Measurements from ENCODE around the gene FMNL2.

DNA sequence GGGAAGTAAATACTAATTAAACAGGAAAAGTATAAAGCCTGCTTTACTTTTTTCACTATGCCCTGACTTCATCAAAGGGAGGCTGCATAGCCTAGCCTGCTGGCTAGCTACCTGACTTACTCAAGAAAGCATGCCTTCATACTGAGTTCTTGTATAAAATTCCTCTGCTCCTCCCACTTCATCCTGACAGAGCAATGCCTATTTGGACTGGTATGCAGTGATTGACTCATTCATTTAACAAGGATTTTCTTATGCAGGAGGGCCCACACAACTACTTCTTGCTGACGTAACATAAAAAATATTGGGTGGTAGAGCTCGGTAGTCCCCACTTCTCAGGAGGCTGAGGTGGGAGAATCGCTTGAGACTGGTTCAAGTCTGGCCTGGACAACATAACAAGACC, 311.8 kb downstream of the FMNL2 start:
- TF ChIP-seq TCF7L2 (IDR thresholded peaks at IDR 0.05; ENCODE audit: borderline replicate concordance, extremely low read depth, insufficient read depth, insufficient read length) (no peak), EZH2phosphoT487 (IDR thresholded peaks at IDR 0.05; ENCODE audit: borderline replicate concordance) (no peak), JUND (IDR thresholded peaks at IDR 0.05) (no peak), ZFX (IDR thresholded peaks at IDR 0.05) (no peak), POLR2AphosphoS5 (IDR thresholded peaks at IDR 0.05; ENCODE audit: low read depth, low read length) (no peak), RAD21 (IDR thresholded peaks at IDR 0.05; ENCODE audit: low read depth) (no peak), POLR2A (IDR thresholded peaks at IDR 0.05; ENCODE audit: borderline replicate concordance, extremely low read depth, insufficient read depth, insufficient read length) (no peak), SRF (IDR thresholded peaks at IDR 0.05; ENCODE audit: low read depth) (no peak), EZH2 (IDR thresholded peaks at IDR 0.05) (no peak), ELF1 (IDR thresholded peaks at IDR 0.05; ENCODE audit: borderline replicate concordance, low read depth) (no peak)
- TF ChIP-seq, protein P1, sequence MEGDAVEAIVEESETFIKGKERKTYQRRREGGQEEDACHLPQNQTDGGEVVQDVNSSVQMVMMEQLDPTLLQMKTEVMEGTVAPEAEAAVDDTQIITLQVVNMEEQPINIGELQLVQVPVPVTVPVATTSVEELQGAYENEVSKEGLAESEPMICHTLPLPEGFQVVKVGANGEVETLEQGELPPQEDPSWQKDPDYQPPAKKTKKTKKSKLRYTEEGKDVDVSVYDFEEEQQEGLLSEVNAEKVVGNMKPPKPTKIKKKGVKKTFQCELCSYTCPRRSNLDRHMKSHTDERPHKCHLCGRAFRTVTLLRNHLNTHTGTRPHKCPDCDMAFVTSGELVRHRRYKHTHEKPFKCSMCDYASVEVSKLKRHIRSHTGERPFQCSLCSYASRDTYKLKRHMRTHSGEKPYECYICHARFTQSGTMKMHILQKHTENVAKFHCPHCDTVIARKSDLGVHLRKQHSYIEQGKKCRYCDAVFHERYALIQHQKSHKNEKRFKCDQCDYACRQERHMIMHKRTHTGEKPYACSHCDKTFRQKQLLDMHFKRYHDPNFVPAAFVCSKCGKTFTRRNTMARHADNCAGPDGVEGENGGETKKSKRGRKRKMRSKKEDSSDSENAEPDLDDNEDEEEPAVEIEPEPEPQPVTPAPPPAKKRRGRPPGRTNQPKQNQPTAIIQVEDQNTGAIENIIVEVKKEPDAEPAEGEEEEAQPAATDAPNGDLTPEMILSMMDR (IDR thresholded peaks at IDR 0.05 in 2 of 3, conservative IDR thresholded peaks at IDR 0.05 in 1 of 3; ENCODE audit: borderline replicate concordance in 1 of 3, insufficient read depth in 1 of 3, low read depth in 2 of 3, low read length in 2 of 3) = no peak
- TF ChIP-seq, protein P2, sequence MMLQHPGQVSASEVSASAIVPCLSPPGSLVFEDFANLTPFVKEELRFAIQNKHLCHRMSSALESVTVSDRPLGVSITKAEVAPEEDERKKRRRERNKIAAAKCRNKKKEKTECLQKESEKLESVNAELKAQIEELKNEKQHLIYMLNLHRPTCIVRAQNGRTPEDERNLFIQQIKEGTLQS (IDR thresholded peaks at IDR 0.05) = no peak
- TF ChIP-seq, protein P3, sequence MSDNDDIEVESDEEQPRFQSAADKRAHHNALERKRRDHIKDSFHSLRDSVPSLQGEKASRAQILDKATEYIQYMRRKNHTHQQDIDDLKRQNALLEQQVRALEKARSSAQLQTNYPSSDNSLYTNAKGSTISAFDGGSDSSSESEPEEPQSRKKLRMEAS (IDR thresholded peaks at IDR 0.05) = no peak
- TF ChIP-seq, protein P4, sequence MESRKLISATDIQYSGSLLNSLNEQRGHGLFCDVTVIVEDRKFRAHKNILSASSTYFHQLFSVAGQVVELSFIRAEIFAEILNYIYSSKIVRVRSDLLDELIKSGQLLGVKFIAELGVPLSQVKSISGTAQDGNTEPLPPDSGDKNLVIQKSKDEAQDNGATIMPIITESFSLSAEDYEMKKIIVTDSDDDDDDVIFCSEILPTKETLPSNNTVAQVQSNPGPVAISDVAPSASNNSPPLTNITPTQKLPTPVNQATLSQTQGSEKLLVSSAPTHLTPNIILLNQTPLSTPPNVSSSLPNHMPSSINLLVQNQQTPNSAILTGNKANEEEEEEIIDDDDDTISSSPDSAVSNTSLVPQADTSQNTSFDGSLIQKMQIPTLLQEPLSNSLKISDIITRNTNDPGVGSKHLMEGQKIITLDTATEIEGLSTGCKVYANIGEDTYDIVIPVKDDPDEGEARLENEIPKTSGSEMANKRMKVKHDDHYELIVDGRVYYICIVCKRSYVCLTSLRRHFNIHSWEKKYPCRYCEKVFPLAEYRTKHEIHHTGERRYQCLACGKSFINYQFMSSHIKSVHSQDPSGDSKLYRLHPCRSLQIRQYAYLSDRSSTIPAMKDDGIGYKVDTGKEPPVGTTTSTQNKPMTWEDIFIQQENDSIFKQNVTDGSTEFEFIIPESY (IDR thresholded peaks at IDR 0.05; ENCODE audit: extremely low read depth, insufficient replicate concordance, low read length) = no peak

All from HCT116 (cell line).